LNCAP (cell line): ENCODE results near the gene TOR1AIP2.

Experiments used
- CTCF ChIP-seq: fragments of 450-650 bp; IDR thresholded peaks from 2 replicates; pipeline ENCODE4 v1.5.1; 2017; ENCODE audit warnings: mild to moderate bottlenecking

Gene TOR1AIP2

GRCh38 chr1:179807691-179808485 is 69.7 kb downstream of the TOR1AIP2 start:
- no peak for TF ChIP-seq CTCF

GRCh38 chr1:179807291-179807690 is 70.3 kb downstream of the TOR1AIP2 start:
- no peak for TF ChIP-seq CTCF

GRCh38 chr1:179806333-179806732 is 71.3 kb downstream of the TOR1AIP2 start:
- TF ChIP-seq CTCF, result no peak

- no peak for TF ChIP-seq CTCF
Measured at GRCh38 chr1:179805291-179806195, 72.1 kb downstream of the TOR1AIP2 start.

- TF ChIP-seq CTCF, result no peak
Measured at GRCh38 chr1:179803918-179804317, 73.7 kb downstream of the TOR1AIP2 start.

- no peak for TF ChIP-seq CTCF
Measured at GRCh38 chr1:179803104-179803503, 74.5 kb downstream of the TOR1AIP2 start.

- no peak for TF ChIP-seq CTCF
Measured at GRCh38 chr1:179800481-179800880, 77.1 kb downstream of the TOR1AIP2 start.
